Fibroblast of villous mesenchyme (primary cell): ENCODE measurements around the gene SMARCB1. TPM values are rescaled to one million over a fixed set of nuclear protein-coding genes. Genes with fewer than 3 reads are reported as not detected.

ENCODE experiments used
- DNase-seq: peaks from one replicate; pipeline ENCODE4 v3.0.0-alpha.2; 2010; ENCODE audit warnings: low read depth
- H3K4me3 ChIP-seq: 2 replicates; pipeline ENCODE4 v1.5.1; 2011; ENCODE audit warnings: low read depth, mild to moderate bottlenecking, low read length
- total RNA-seq: library from RNA; depleted of rRNA; stranded (reverse); fragments of >200 nt; gene quantifications from 2 replicates; pipeline ENCODE4 v1.2.3, GENCODE V29; 2012
- TF ChIP-seq, protein P1 (sequence below): IDR thresholded peaks from 2 replicates; pipeline ENCODE4 v1.5.1; 2012; ENCODE audit warnings: low read depth, mild to moderate bottlenecking, low read length; ENCODE audit not compliant: insufficient read depth

The SMARCB1 gene
- total RNA-seq, 1 donor: 61.7 TPM

DNA sequence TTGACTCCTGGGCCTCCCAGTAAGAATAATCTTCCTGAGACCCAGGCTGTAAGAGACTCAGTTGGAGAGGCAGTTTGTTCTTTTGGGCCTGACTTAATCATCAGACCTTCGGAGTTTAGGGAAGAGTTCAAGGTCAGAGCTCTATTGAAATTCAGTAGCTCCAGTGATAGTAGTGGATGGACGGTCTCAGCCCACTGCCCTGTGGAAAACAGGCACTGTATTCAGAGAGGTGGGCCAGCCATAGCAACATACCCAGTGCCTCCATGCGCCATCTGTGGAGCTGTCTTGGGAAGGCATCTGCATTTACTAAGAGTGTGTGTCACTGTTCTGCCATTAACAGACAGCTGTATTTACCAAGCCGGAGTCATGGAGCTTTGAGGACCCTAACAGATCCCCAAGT is 2.9 kb downstream of the SMARCB1 start:
- DNase-seq: no peak
- no peak overlapping the region for H3K4me3 ChIP-seq
- TF ChIP-seq, protein P1, sequence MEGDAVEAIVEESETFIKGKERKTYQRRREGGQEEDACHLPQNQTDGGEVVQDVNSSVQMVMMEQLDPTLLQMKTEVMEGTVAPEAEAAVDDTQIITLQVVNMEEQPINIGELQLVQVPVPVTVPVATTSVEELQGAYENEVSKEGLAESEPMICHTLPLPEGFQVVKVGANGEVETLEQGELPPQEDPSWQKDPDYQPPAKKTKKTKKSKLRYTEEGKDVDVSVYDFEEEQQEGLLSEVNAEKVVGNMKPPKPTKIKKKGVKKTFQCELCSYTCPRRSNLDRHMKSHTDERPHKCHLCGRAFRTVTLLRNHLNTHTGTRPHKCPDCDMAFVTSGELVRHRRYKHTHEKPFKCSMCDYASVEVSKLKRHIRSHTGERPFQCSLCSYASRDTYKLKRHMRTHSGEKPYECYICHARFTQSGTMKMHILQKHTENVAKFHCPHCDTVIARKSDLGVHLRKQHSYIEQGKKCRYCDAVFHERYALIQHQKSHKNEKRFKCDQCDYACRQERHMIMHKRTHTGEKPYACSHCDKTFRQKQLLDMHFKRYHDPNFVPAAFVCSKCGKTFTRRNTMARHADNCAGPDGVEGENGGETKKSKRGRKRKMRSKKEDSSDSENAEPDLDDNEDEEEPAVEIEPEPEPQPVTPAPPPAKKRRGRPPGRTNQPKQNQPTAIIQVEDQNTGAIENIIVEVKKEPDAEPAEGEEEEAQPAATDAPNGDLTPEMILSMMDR: no peak

DNA sequence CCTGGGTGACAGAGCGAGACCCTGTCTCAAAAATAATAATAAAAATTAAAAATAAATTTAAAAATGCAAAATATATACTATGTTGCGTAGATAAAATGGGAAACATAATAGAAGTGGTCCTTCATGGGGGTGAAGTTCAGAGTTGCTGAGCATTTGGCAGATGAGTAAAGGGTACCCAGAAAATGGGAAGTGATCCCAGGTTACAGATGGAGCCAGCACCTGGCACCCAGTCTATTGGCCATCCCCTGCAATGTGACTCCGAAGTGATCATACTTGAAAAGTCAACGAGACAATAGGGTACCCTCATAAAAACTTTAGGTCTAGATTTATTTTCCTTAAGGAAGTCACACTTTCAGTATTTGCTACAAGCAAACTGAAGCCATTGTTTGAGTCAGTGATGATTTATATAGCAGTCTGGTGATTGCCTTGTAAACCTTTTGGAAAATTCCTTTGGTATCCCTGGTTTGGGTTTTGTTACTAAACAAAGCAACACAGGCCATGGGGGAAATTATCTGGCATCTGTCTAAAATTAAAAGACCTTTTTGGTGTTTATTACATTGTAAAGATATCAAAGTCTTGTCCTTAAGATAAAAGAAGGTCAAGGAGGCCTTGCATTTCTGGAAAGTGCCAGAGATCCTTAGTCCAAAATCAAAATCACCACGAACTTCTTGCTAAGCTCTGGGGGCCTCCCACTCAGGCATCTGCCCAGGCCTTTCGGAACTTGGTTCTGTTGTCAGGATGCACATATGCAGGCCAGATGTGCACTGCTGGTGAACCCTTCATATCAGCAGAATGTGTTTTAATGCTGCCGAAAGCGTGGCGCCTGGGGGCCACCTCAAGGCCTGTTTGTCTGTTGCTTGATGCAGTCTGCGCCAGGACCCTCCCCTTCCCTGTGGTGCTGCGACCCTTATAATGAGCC is 4.3 kb downstream of the SMARCB1 start:
- peak; percentile 98 for DNase-seq
- H3K4me3 ChIP-seq: no peak overlapping the region
- TF ChIP-seq, protein P1: no peak

DNA sequence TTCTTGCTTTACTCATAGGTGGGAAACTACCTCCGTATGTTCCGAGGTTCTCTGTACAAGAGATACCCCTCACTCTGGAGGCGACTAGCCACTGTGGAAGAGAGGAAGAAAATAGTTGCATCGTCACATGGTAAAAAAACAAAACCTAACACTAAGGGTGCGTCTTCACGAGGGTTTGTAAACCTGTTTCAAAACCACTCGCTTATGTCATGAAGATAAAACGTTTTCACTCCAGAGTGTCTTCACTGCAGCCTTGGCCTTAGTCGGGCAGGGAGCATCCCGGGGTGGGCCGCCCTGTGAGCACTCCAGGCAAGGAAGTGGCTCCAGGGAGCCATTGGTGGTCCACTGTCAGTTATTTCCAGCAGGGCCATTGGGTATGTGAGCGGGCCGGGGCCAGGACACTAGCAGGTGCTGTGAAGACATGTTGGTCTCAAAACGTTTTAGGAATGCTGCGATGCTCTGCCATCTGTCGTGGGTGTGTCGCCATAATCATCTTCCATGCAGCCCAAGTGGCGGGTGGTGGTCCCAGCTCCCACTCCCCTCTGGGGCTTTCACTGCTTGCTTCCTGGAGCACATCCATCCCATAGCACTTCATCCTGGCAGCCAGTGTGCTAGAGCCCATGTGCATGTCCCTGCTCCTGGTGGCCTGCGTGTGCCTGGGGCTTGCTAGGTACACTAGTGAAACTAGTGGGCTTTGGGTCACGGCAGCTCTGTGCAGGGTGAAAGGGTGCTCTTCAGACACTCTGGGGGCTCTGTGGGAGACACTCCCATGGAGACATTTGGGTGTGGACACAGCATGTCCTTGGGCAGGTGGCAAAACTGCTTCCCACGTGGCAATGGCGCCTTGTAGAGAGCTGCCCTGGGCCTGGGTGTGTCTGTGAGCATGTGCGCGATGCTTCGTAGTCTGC is 5.2 kb downstream of the SMARCB1 start:
- TF ChIP-seq, protein P1: no peak
- peak; percentile 83 for DNase-seq

DNA sequence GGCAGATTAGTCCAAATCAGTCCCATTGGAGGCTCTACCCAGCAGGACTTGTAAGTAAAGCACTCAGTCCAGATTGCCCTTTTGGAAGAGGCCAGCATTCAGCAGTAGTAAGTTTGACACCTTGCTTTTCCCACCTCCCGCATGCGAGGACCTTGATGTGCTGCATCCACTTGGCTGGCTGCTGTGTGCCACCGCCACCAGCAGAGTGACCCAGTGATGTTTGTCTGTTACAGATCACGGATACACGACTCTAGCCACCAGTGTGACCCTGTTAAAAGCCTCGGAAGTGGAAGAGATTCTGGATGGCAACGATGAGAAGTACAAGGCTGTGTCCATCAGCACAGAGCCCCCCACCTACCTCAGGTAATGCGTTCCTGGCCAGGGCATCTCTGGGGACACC is 6.6 kb downstream of the SMARCB1 start:
- H3K4me3 ChIP-seq: no peak overlapping the region
- DNase-seq: no peak
- TF ChIP-seq, protein P1: no peak

More for the DNA sequence above, 5.2 kb downstream of the SMARCB1 start:
- no peak overlapping the region for H3K4me3 ChIP-seq

DNA sequence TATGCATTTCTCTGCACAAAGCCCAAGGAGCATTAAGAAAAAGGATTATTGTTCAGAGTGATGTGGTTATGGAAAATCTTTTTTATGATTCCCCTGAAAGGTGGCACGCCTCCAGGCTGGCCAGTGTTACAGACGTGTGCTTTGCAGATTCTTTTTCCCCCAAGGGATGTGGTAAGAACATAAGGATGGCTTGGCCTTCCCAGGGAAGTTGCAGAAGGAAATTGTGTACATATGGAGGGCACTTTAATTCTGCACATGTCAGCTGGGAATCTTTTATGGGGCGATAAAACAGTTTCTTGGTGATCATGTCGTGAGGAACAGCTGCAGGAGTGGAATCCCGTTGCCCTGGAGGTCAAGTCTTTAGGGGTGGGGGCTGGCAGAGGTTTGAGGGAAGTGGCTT is 9.7 kb downstream of the SMARCB1 start:
- H3K4me3 ChIP-seq: no peak overlapping the region
- peak; percentile 96 for DNase-seq
- TF ChIP-seq, protein P1: no peak

DNA sequence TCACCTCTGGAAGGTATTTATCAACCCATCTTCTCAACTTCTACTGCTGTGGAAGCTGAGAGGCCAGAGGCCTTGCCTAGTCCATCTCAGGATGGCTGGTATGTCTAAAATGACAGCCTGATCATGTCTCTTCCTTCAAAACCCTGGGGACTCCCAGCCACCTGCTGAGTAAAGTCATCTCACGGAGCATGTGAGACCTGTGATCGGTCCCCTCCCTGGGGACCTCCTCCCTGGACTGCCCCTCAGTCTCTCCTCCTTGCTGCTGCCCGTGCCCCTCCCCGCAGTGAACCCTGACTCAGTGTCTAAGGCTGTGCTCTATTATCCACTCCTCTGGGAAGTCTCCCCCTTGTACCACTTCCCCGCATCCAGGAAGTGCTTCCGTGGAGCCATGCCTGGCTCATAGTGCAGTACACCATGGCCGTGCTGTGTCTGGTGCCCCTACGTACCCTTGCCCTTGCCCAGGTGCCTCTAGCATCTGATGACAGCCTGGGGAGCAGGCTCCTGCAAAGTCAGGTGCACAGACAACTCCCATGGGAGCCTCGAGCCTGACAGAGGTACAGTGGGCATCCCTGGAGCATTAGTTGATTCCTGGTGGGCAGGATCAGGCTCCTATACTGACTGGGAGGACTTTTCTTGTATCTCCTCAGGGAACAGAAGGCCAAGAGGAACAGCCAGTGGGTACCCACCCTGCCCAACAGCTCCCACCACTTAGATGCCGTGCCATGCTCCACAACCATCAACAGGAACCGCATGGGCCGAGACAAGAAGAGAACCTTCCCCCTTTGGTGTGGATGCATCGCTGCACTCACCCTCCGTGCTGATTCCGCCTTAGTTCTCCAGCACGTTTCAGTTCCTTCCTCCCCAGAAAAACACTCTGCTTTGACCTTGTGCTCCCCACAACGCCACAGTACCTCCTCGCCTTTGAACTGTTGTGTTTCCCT is 13.8 kb downstream of the SMARCB1 start:
- no peak for DNase-seq
- TF ChIP-seq, protein P1: no peak
- no peak overlapping the region for H3K4me3 ChIP-seq
